NB4 (cell line): ENCODE measurements around the gene HTRA1.

ENCODE experiments used
- CTCF ChIP-seq: IDR thresholded peaks from one replicate; pipeline ENCODE4 v1.5.1; 2012; ENCODE audit warnings: low read depth, low read length
- MYC ChIP-seq: IDR thresholded peaks from 2 replicates; pipeline ENCODE4 v1.6.1; 2011; ENCODE audit warnings: low read depth, low read length
- POLR2A ChIP-seq: IDR thresholded peaks from 2 replicates; pipeline ENCODE4 v1.6.1; 2011; ENCODE audit warnings: mild to moderate bottlenecking; ENCODE audit not compliant: insufficient read length; ENCODE audit errors: extremely low read depth

GRCh38 chr10:122465401-122466040 lies 4.2 kb downstream of the HTRA1 start:
- TF ChIP-seq CTCF (no peak), POLR2A (no peak), MYC (no peak)
